ENCODE data around the gene NPTXR. TPM values are rescaled to one million over a fixed set of nuclear protein-coding genes. Genes with fewer than 3 reads are reported as not detected.

Gene NPTXR
- polyA plus RNA-seq, 3 donors = 0.04 TPM; not detected in 2

DNA sequence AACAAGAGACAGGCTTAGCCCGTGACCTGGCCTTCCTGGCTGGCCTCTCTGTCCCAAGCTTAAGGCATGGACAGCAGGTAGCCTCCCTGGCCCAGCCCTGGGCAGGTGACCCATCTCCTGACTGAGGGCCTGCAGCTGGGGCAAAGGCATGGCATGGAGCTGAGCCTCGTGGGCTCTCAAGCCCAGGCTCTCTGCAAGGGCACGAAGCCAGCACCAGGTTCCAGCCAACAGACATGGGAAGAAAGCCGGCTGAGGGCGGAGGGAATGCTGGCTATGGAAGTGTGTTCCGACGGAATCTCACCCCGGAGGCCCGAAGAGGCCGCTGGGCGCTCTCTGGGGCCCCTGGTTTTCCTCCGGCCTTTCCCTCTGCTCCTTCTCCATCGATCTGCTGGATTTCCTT is 62.8 kb downstream of the NPTXR start:
- 97% methylated on average over 7 of the region's 13 CpGs for WGBS (ENCODE audit: insufficient coverage)
- DNase-seq = no peak
- peaks cover 16% of the 10 kb centered on the region for H3K4me1 Mint-ChIP-seq
- Histone ChIP-seq H4K20me1 (ENCODE audit: insufficient read depth, low read length) (no peaks in the 10 kb centered on the region), H3K9ac (ENCODE audit: insufficient read depth, low read length, poor library complexity, severe bottlenecking) (no peak overlapping the region), H2AFZ (ENCODE audit: insufficient read depth, low read depth, low read length, poor library complexity, severe bottlenecking) (no peak overlapping the region), H3K9me3 (replicated peaks in 1 of 2; ENCODE audit: control insufficient read depth in 1 of 2, insufficient read depth in 1 of 2, low read length in 2 of 2) (no peaks in the 10 kb centered on the region), H3K4me3 (replicated peaks in 1 of 3; ENCODE audit: low read depth in 2 of 3, low read length in 3 of 3) (no peak overlapping the region), H3K36me3 (replicated peaks in 1 of 2; ENCODE audit: control insufficient read depth in 1 of 2, insufficient read depth in 2 of 2, low read length in 2 of 2) (peaks cover 13 to 20% of the 10 kb centered on the region in 2 donors), H3K4me2 (replicated peaks; ENCODE audit: extremely low read depth, low read length, poor library complexity, severe bottlenecking) (no peak overlapping the region), H3K27me3 (ENCODE audit: control insufficient read depth in 2 of 2, insufficient read depth in 2 of 2, low read length in 2 of 2) (no peaks in the 10 kb centered on the region), H3K79me2 (ENCODE audit: insufficient read depth, low read length) (no peaks in the 10 kb centered on the region), H3K4me1 (ENCODE audit: control insufficient read depth in 1 of 2, insufficient read depth in 2 of 2, low read length in 2 of 2) (peaks cover 12 to 16% of the 10 kb centered on the region in 2 donors), H3K27ac (ENCODE audit: low read depth in 1 of 2, low read length in 2 of 2) (no peak overlapping the region)
- H3K27ac Mint-ChIP-seq = peak overlapping the region in 1 of 7 donors; percentile 47
- H3K4me3 Mint-ChIP-seq = no peak overlapping the region
- intact Hi-C loops (cut with micrococcal nuclease) = no loop called here
- peaks cover 0 to 3% (median 2%) of the 10 kb centered on the region in 3 donors for H3K27me3 Mint-ChIP-seq (ENCODE audit: low read depth in 3 of 3)
- TF ChIP-seq, protein P1, sequence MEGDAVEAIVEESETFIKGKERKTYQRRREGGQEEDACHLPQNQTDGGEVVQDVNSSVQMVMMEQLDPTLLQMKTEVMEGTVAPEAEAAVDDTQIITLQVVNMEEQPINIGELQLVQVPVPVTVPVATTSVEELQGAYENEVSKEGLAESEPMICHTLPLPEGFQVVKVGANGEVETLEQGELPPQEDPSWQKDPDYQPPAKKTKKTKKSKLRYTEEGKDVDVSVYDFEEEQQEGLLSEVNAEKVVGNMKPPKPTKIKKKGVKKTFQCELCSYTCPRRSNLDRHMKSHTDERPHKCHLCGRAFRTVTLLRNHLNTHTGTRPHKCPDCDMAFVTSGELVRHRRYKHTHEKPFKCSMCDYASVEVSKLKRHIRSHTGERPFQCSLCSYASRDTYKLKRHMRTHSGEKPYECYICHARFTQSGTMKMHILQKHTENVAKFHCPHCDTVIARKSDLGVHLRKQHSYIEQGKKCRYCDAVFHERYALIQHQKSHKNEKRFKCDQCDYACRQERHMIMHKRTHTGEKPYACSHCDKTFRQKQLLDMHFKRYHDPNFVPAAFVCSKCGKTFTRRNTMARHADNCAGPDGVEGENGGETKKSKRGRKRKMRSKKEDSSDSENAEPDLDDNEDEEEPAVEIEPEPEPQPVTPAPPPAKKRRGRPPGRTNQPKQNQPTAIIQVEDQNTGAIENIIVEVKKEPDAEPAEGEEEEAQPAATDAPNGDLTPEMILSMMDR (IDR thresholded peaks at IDR 0.05) = no peak
- peaks cover 32 to 39% of the 10 kb centered on the region in 2 donors for H3K36me3 Mint-ChIP-seq
- no peaks in the 10 kb centered on the region for H3K9me3 Mint-ChIP-seq

DNA sequence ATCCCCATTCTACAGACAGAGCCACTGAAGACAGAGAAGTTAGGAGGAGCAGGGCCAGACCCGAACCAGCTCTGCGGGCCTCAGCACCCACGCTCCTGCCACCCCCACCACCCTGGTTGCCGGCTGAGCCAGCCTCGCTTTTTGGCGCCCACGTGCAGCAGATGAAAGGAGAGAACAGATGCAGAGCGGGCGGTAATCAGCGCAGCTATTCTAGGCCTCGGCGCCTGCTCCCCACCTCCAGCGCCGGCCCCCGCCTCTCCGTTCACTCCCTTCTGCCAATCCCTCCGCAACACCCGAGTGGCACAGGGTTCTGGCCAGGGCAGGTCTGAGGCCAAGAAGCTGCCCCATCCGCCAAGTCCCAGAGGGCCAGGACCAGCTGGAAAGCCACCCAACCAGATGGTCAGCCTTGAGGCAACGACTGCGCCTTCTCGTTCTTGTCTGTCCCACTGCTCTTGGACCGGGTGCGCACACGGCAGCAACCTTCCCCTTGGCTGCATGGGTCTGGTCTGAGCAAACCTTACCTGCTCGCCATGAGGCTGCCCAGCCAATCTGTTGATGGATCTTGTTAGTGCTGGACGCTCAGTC is 66.6 kb downstream of the NPTXR start:
- TF ChIP-seq, protein P1 (IDR thresholded peaks at IDR 0.05) = no peak
- no peak overlapping the region for H3K4me3 ChIP-seq (replicated peaks in 1 of 3; ENCODE audit: low read depth in 2 of 3, low read length in 3 of 3)
- peaks cover 0 to 3% (median 0%) of the 10 kb centered on the region in 3 donors for H3K27me3 Mint-ChIP-seq (ENCODE audit: low read depth in 3 of 3)
- no peak overlapping the region for H3K9ac ChIP-seq (ENCODE audit: insufficient read depth, low read length, poor library complexity, severe bottlenecking)
- no peak overlapping the region for H3K27ac ChIP-seq (ENCODE audit: low read depth in 1 of 2, low read length in 2 of 2)
- 96% methylated on average over 20 of the region's 27 CpGs for WGBS (ENCODE audit: insufficient coverage)
- peak overlapping the region in 1 of 7 donors; percentile 38 for H3K27ac Mint-ChIP-seq
- H3K4me1 Mint-ChIP-seq = peaks cover 5% of the 10 kb centered on the region
- peaks cover 25 to 33% of the 10 kb centered on the region in 2 donors for H3K36me3 Mint-ChIP-seq
- H3K36me3 ChIP-seq (replicated peaks in 1 of 2; ENCODE audit: control insufficient read depth in 1 of 2, insufficient read depth in 2 of 2, low read length in 2 of 2) = peaks cover 13 to 20% of the 10 kb centered on the region in 2 donors
- no peaks in the 10 kb centered on the region for H3K27me3 ChIP-seq (ENCODE audit: control insufficient read depth in 2 of 2, insufficient read depth in 2 of 2, low read length in 2 of 2)
- H3K4me3 Mint-ChIP-seq = no peak overlapping the region
- intact Hi-C loops (cut with micrococcal nuclease) = no loop called here
- no peaks in the 10 kb centered on the region for H3K9me3 ChIP-seq (replicated peaks in 1 of 2; ENCODE audit: control insufficient read depth in 1 of 2, insufficient read depth in 1 of 2, low read length in 2 of 2)
- peaks cover 4 to 6% of the 10 kb centered on the region in 2 donors for H3K4me1 ChIP-seq (ENCODE audit: control insufficient read depth in 1 of 2, insufficient read depth in 2 of 2, low read length in 2 of 2)
- no peaks in the 10 kb centered on the region for H4K20me1 ChIP-seq (ENCODE audit: insufficient read depth, low read length)
- H2AFZ ChIP-seq (ENCODE audit: insufficient read depth, low read depth, low read length, poor library complexity, severe bottlenecking) = no peak overlapping the region
- no peak for DNase-seq
- H3K9me3 Mint-ChIP-seq = no peaks in the 10 kb centered on the region
- no peak overlapping the region for H3K4me2 ChIP-seq (replicated peaks; ENCODE audit: extremely low read depth, low read length, poor library complexity, severe bottlenecking)
- no peaks in the 10 kb centered on the region for H3K79me2 ChIP-seq (ENCODE audit: insufficient read depth, low read length)
